AG04450 (cell line): ENCODE results near the gene LRPAP1. TPM values are rescaled to one million over a fixed set of nuclear protein-coding genes. Genes with fewer than 3 reads are reported as not detected.

Experiments used
- CTCF ChIA-PET: fragments of 300-600, 350-600 bp; formaldehyde crosslinking; extraction: SDS; loops from one replicate; lab custom pipeline; 2022; ENCODE audit warnings: antibody characterized with exemption, inconsistent platforms; lab: Charles Lee
- POLR2A ChIA-PET: fragments of 350-600 bp; formaldehyde crosslinking; extraction: SDS; loops from one replicate; lab custom pipeline; 2021; ENCODE audit warnings: antibody characterized with exemption, inconsistent platforms; lab: Yijun Ruan, JAX
- DNase-seq: peaks from one replicate; pipeline ENCODE4 v3.0.0-alpha.2; 2011; ENCODE audit warnings: low read depth, low spot score
- H3K27ac ChIP-seq: one replicate; pipeline ENCODE4 v1.5.1; 2012; ENCODE audit warnings: low read depth, low read length, control low read depth
- H3K27me3 ChIP-seq: one replicate; pipeline ENCODE4 v1.6.0; 2012; ENCODE audit warnings: low read length; ENCODE audit not compliant: control insufficient read depth, insufficient read depth
- H3K4me3 ChIP-seq: 2 replicates; pipeline ENCODE4 v1.5.1; 2011; ENCODE audit warnings: mild to moderate bottlenecking, low read depth, low read length, control low read depth
- H3K9me3 ChIP-seq: 2 replicates; pipeline ENCODE4 v1.5.1; 2012; ENCODE audit warnings: low read length; ENCODE audit not compliant: control insufficient read depth, insufficient read depth
- CTCF ChIP-seq: IDR thresholded peaks from 2 replicates; pipeline ENCODE4 v1.5.1; 2011; ENCODE audit warnings: low read depth, low read length, control low read depth, inconsistent platforms
- polyA plus RNA-seq: library from polyadenylated mRNA; depleted of rRNA; stranded (reverse); fragments of >200 nt; gene quantifications from 2 replicates; pipeline ENCODE4 v1.2.3, GENCODE V29; 2011

The LRPAP1 gene
- polyA plus RNA-seq, 1 experiment = 150 TPM

- no peaks in the 10 kb centered on the region; the same call in 1 of the 2 replicates for H3K9me3 ChIP-seq
- DNase-seq = no peak
- no peak overlapping the region for H3K27ac ChIP-seq
- H3K27me3 ChIP-seq = peaks cover 7% of the 10 kb centered on the region
- TF ChIP-seq CTCF = no peak
- POLR2A ChIA-PET = no interaction called here
- H3K4me3 ChIP-seq = no peak overlapping the region
- CTCF ChIA-PET = no interaction called here
These were observed 1.2 kb upstream of the LRPAP1 start for GRCh38 chr4:3533423-3533820.

GRCh38 chr4:3532751-3533422, 665 bp upstream of the LRPAP1 start:
- no peak for DNase-seq
- Histone ChIP-seq H3K27ac (no peak overlapping the region), H3K4me3 (peak overlapping the region; percentile 62), H3K27me3 (peaks cover 7% of the 10 kb centered on the region), H3K9me3 (no peaks in the 10 kb centered on the region; the same call in 1 of the 2 replicates)
- ChIA-PET POLR2A (no interaction called here), CTCF (no interaction called here)
- no peak for TF ChIP-seq CTCF

- Histone ChIP-seq H3K4me3 (peak overlapping the region; percentile 90), H3K27ac (no peak overlapping the region), H3K9me3 (no peaks in the 10 kb centered on the region; the same call in 1 of the 2 replicates), H3K27me3 (peaks cover 7% of the 10 kb centered on the region)
- ChIA-PET POLR2A (no interaction called here), CTCF (no interaction called here)
- no peak for TF ChIP-seq CTCF
- no peak for DNase-seq
These were observed 824 bp downstream of the LRPAP1 start for GRCh38 chr4:3531318-3531878.

GRCh38 chr4:3530663-3531254, 1.5 kb downstream of the LRPAP1 start:
- peak overlapping the region; percentile 90 for H3K4me3 ChIP-seq
- no peak overlapping the region for H3K27ac ChIP-seq
- POLR2A ChIA-PET = no interaction called here
- CTCF ChIA-PET = no interaction called here
- no peak for TF ChIP-seq CTCF
- DNase-seq = no peak
- no peaks in the 10 kb centered on the region; the same call in 1 of the 2 replicates for H3K9me3 ChIP-seq
- peaks cover 7% of the 10 kb centered on the region for H3K27me3 ChIP-seq

- Histone ChIP-seq H3K9me3 (no peaks in the 10 kb centered on the region; the same call in 1 of the 2 replicates), H3K27ac (no peak overlapping the region), H3K4me3 (no peak overlapping the region), H3K27me3 (peaks cover 7% of the 10 kb centered on the region)
- TF ChIP-seq CTCF = no peak
- ChIA-PET CTCF (no interaction called here), POLR2A (no interaction called here)
- no peak for DNase-seq
These were observed 2.2 kb downstream of the LRPAP1 start for GRCh38 chr4:3530051-3530450.
